HG03159 (cell line): ENCODE measurements around the gene TMEM185B.
"Not testable (repeated sequence)": the region's sequence is repeated elsewhere in the genome, so short reads cannot be mapped to it uniquely, and the experiment has no call there.

ENCODE experiments used
- ATAC-seq: cut with Tn5 transposase; IDR thresholded peaks from one replicate; pipeline ENCODE4 v1.9.1; 2021; ENCODE audit warnings: mild to moderate bottlenecking, moderate library complexity; ENCODE audit not compliant: unreplicated experiment

Gene TMEM185B

GRCh38 chr2:120223034-120223912, at the start of gene TMEM185B:
Gene TMEM185B (minus strand): TSS chr2:120223400. CDS start chr2:120222976, 424 bp downstream.
- peak; percentile 82 for ATAC-seq

DNA sequence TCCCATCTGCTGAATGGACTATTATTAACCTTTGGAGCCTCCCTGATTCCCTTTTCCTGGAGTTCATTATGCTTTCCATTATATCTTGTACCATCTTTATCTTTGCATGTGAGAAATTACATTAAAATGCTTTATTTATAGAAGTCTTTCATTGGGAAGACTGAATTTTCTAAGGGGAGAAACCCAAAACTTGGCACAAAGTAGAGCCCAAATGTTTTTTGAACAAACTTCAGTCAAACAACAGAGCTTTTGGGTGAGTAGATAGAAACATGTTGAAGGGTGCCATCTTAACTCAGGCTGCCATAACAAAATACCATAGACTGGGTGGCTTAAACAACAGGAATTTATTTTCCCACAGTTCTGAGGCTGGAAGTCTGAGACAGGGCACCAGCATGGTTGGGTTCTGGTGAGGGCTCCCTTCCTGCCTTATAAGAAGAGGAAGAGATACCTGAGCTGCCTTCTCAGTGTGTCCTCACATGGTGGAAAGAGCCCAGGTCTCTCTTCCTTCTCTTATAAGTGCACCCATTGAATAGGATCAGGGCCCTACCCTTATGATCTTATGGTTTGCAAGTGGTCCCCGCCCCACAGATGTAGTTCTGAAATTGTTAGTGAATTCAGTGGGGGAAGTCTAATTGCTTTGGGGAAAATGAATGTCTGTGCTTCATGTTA, 48.6 kb upstream of the TMEM185B start:
- no peak for ATAC-seq

DNA sequence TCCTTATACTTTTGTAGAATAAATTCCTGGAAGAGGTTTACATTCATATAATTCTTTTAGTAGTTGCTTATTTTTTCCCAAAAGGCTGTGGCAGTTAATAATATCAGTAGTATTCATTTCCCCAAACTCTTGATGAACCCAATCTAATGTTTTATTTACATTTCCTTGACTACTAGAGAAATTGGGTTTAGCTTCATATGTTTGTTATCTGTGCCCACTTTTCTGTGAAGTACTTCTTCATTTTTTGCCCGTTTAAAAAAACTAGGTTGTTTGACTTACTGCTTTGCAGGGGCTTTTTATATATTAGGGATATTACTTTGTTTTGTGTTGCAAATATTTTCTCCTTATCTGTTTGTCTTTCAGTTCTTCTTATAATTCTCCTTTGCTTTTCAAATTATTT, 46.6 kb upstream of the TMEM185B start:
- ATAC-seq, result no peak

DNA sequence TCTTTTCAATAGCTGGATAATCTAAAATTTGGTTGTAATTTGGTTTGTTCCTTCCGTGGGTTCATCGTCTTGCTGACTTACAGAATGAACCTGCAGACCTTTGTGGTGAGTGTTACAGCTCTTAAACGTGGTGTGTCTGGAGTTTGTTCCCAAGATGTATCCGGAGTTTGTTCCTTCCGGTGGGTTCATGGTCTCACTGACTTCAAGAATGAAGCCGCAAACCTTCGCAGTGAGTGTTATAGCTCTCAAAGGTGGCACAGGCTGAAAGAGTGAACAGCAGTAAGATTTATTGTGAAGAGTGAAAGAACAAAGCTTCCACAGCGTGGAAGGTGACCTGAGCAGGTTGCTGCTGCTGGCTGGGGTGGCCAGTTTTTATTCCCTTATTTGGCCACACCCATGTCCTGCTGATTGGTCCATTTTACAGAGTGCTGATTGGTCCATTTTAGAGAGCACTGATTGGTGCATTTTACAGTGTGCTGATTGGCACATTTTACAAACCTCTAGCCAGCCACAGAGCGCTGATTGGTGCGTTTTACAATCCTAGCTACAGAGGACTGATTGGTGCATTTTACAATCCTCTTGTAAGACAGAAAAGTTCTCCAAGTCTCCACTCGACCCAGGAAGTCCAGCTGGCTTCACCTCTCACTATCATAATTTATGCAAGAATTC, 46.0 kb upstream of the TMEM185B start:
- no peak for ATAC-seq

GRCh38 chr2:120267348-120267747, 44.1 kb upstream of the TMEM185B start:
- ATAC-seq, result no peak

- ATAC-seq, result peak; percentile 47
These were observed 41.8 kb upstream of the TMEM185B start for GRCh38 chr2:120265006-120265405.

GRCh38 chr2:120262761-120263428, 39.7 kb upstream of the TMEM185B start:
- ATAC-seq, result no peak

- no peak for ATAC-seq
These were observed 39.0 kb upstream of the TMEM185B start for GRCh38 chr2:120262150-120262549.

GRCh38 chr2:120261387-120262006, 38.3 kb upstream of the TMEM185B start:
- ATAC-seq, result no peak

- no peak for ATAC-seq
These were observed 37.5 kb upstream of the TMEM185B start for GRCh38 chr2:120260736-120261135.

DNA sequence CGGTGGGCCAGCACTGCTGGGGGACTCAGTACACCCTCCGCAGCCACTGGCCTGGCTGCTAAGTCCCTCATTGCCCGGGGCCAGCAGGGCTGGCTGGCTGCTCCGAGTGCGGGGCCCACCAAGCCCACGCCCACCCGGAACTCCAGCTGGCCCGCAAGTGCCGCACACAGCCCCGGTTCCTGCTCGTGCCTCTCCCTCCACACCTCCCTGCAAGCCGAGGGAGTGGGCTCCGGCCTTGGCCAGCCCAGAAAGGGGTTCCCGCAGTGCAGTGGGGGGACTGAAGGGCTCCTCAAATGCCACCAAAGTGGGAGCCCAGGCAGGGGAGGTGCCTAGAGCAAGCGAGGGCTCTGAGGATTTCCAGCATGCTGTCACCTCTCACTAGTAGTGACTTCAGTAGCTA, 36.7 kb upstream of the TMEM185B start:
- not testable (repeated sequence) for ATAC-seq

DNA sequence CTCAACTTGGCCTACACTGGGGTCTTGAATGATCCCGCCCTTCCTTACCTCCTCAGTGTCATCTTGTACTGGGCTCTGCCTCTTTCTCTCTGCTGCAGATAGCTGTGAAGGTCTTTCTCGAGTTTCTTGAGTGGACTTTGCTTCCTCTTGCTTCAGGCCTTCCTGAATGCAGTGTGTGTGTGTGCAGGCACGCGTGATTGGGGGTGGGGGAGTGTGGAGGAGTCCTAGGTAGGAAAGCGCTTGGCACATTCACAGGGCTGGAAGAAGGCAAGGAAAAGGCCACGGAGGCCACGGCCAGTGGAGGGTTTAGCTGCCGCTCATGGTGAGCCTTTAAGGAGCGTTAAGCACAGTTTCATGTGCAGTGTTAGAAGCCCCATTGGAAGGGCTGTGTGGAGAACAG, 35.0 kb upstream of the TMEM185B start:
- no peak for ATAC-seq

- no peak for ATAC-seq
These were observed 34.3 kb upstream of the TMEM185B start for GRCh38 chr2:120257522-120257921.

- no peak for ATAC-seq
These were observed 33.4 kb upstream of the TMEM185B start for GRCh38 chr2:120256651-120257000.

- ATAC-seq, result no peak
These were observed 32.9 kb upstream of the TMEM185B start for GRCh38 chr2:120255986-120256650.

- ATAC-seq, result no peak
These were observed 31.9 kb upstream of the TMEM185B start for GRCh38 chr2:120255071-120255470.

DNA sequence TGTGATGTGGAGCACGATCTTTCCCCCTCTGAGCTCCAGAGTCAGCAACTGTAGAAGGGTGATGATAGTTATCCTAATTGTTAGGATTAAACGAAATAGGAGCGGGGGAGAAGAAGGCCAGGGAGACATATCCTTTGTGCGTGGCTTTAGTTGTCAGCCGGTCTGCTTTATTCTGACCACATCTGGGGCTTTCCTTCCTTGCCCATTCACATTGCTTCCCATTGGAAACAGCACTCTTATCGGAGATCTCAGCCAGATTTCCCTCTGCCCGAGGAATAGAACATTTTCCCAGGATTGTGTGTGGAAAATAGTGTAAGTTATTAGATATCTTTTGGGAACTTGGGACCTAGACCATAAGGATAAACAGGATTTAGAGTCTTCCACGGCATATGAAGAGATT, 31.0 kb upstream of the TMEM185B start:
- no peak for ATAC-seq

DNA sequence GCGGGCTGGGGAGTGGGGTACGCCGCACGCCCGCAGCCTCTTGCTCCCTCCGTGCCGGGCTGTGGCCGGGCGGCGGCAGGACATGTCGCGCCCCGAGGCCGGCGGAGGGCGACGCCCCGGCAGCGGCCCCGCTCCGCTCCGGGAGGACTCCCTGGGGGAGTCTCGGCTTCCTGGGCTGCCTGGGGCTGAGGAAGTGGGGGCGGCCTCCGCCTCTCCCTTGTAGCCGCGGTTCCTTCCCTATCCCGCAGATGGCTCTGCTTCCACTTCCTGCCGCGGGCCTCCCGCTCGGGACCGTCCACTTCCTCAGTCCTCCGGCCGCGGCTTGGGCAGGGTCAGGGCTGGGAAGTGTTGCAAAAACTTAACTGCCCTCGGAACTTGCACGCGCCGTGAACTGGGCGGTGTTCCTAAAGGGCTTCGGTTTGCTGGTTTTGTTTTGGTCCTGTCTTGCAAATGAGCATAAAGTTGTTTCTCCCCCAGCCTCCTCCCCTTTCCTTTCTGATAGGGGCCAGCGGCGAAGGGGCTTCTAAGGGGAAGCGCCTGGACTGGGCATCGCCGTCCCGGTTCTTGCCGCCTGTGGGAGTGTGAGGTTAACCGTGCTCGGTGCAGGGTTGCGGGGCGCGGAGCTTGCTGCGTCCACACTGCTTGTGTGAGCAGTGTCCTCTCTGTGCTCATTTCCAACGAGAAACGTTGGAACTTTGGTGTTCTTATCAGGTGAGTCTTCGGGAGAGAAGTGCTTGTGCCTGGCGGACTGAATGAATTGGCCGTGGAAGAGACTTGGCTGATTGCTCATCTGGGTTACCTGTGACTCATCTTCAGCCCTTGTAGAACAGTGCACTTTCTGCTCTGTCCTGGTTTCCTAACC, 30.1 kb upstream of the TMEM185B start:
- peak; percentile 30 for ATAC-seq
